Spleen (tissue), 7 donors: ENCODE data around the gene TAF4.

Source experiments
- CTCF ChIP-seq, 11 experiments: fragments of 200-600 bp in 7 of 11; fragments of 450-650 bp in 4 of 11; sonication (generic) in 4 of 11; IDR thresholded peaks in 8 of 11; conservative IDR thresholded peaks in 3 of 11; 1 replicate in 7 of 11; 2 replicates in 4 of 11; pipeline versions ENCODE4 v1.4.0 to v1.8.0; 2016 to 2021; ENCODE audit warnings: antibody characterized with exemption in 11 of 11, inconsistent platforms in 4 of 11, mild to moderate bottlenecking in 1 of 11
- POLR2A ChIP-seq, 3 donors: fragments of 450-650 bp; IDR thresholded peaks; one replicate each; pipeline ENCODE4 v1.5.1; 2017; ENCODE audit warnings: antibody characterized with exemption in 3 of 3, mild to moderate bottlenecking in 1 of 3
- POLR2AphosphoS5 ChIP-seq, 3 donors: sonication (generic); formaldehyde crosslinking; IDR thresholded peaks; one replicate each; pipeline ENCODE4 v1.5.1; 2017; ENCODE audit warnings: antibody characterized with exemption in 3 of 3
- donor health status: DM: no; HTN: no; CAD: no; lungs with moderate emphysema.
- donor health status: DM: no; HTN: no; CAD: no.
- donor health status: DM: no; HTN: no; CAD: no.

DNA sequence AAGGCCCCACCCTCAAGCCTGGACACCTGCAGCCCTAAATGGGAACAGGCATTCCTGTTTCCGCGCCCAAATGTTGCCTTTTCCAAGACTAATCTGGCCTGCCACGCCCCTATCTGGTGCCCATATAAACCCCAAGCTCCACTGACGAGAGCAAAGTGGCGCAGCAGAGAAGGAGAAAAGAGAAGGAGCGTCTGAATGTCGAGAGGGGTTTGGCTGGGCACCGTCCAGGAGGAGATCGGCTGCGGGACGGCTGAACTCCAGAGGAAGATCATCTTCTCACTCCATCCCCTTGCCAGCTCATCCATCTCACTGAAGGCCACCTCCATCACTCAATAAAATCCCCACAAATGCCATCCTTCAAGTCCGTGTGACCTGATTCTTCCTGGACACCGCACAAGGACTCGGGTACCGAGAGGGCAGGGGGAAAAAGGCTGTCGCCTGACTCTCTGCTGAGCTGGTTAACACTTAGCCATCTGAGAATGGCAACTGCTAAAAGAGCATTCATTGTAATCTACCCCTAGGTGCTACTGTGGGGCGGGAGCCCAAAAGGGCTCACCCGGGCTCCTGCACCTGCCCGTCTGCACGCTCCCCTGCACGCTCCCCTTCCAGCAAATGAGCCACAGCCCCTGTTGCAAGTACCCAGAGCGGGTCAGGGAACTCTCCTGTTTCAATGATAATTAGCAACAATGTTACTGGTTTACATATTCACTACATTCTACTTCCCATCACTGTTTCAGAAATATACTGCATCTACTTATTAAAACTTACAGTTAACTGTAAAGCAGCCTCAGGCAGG lies 23.5 kb downstream of the TAF4 start:
- TF ChIP-seq CTCF (IDR thresholded peaks at IDR 0.05 in 8 of 11, conservative IDR thresholded peaks at IDR 0.05 in 3 of 11) (no peak), POLR2A (IDR thresholded peaks at IDR 0.05) (no peak), POLR2AphosphoS5 (IDR thresholded peaks at IDR 0.05) (no peak)
